Left colon (tissue), 2 donors: ENCODE results near the gene SFT2D2. TPM values are rescaled to one million over a fixed set of nuclear protein-coding genes. Genes with fewer than 3 reads are reported as not detected.
A peak's percentile ranks its signal among the peaks of the same experiment; 100 is the strongest.
"Not testable (repeated sequence)": the region's sequence is repeated elsewhere in the genome, so short reads cannot be mapped to it uniquely, and the experiment has no call there.

ENCODE experiments used
- ATAC-seq: fragments of 200-7000 bp; cut with Tn5 transposase; one replicate; pipeline ENCODE4 v1.9.1; 2020; ENCODE audit warnings: mild to moderate bottlenecking, moderate library complexity
- DNase-seq, 2 donors: peaks; one replicate each; pipeline ENCODE4 v3.0.0-alpha.2; 2020
- intact Hi-C, 2 donors: fragments of 100-400 bp; cut with DNase I in 1 of 2; cut with micrococcal nuclease in 1 of 2; formaldehyde crosslinking; loops; one replicate each; pipeline versions ENCODE4 v1.11.2 to v1.14.0; 2022; cut with DNase I, micrococcal nuclease
- long read RNA-seq: library from polyadenylated mRNA; unstranded; transcript quantifications from one replicate; pipeline ENCODE4 v2.0.0, GENCODE V29; 2021
- total RNA-seq, 2 donors: library from RNA; stranded (reverse); fragmentation: NEBNext Ultra II Directional; extraction: Animal tissue kit (Norgen Biotek cat#: 25700); gene quantifications; one replicate each; pipeline ENCODE4 v1.2.1, GENCODE V29; 2021
- donor health status: DM: no; HTN: no; CAD: no.
- donor health status: DM: yes; HTN: yes; CAD: no.

SFT2D2 gene
- 10 to 100 TPM; 77.9 to 83.6 TPM for total RNA-seq
- long read RNA-seq, full-length matches to known transcripts, result 4 of 23 reads
- long read RNA-seq, partial matches to known transcripts, result 0 of 23 reads
- long read RNA-seq, other reads (novel, unspliced or antisense), result 19 of 23 reads

- peak; percentile 75 to 87 for DNase-seq
- peak; percentile 99 for ATAC-seq
- intact Hi-C loops, result no loop called here
These were observed at the start of gene SFT2D2 for GRCh38 chr1:168225476-168226190. Gene SFT2D2 (plus strand): TSS chr1:168226004. CDS start chr1:168226080, 76 bp downstream.

GRCh38 chr1:168178227-168178637 is 47.6 kb upstream of the SFT2D2 start:
- intact Hi-C loops, result no loop called here
- no peak for ATAC-seq

GRCh38 chr1:168178638-168179437 is 47.0 kb upstream of the SFT2D2 start, which contains the start of gene TIPRL:
Gene TIPRL (plus strand): TSS chr1:168178962. CDS start chr1:168179078, 116 bp downstream.
- ATAC-seq, result peak; percentile 95
- intact Hi-C loops, result no loop called here
- peak; percentile 95 to 97 for DNase-seq

More at GRCh38 chr1:168178227-168178637, 47.6 kb upstream of the SFT2D2 start:
- no peak for DNase-seq

GRCh38 chr1:168179438-168180147 is 46.2 kb upstream of the SFT2D2 start:
- intact Hi-C loops, result no loop called here
- ATAC-seq (peak; percentile 0), DNase-seq (no peak)

GRCh38 chr1:168180148-168180524 is 45.7 kb upstream of the SFT2D2 start:
- ATAC-seq, result no peak
- intact Hi-C loops, result no loop called here
- no peak for DNase-seq

GRCh38 chr1:168181063-168181720 is 44.6 kb upstream of the SFT2D2 start:
- ATAC-seq, intact Hi-C loops, DNase-seq: not testable (repeated sequence)

GRCh38 chr1:168187177-168187576 is 38.6 kb upstream of the SFT2D2 start:
- DNase-seq (no peak), ATAC-seq (peak; percentile 44)
- intact Hi-C loops, result no loop called here

- DNase-seq (no peak), ATAC-seq (no peak)
- intact Hi-C loops, result no loop called here
These were observed 35.4 kb upstream of the SFT2D2 start for GRCh38 chr1:168190403-168190802.

GRCh38 chr1:168195199-168196135 is 30.3 kb upstream of the SFT2D2 start:
- no peak for DNase-seq
- intact Hi-C loops, result no loop called here
- ATAC-seq, result no peak

GRCh38 chr1:168199056-168199455 is 26.7 kb upstream of the SFT2D2 start:
- intact Hi-C loops, result no loop called here
- no peak for DNase-seq
- ATAC-seq, result no peak

- ATAC-seq (no peak), DNase-seq (no peak)
- intact Hi-C loops, result no loop called here
These were observed 22.7 kb upstream of the SFT2D2 start for GRCh38 chr1:168202941-168203654.

- ATAC-seq (no peak), DNase-seq (no peak)
- intact Hi-C loops, result no loop called here
These were observed 19.7 kb upstream of the SFT2D2 start for GRCh38 chr1:168206111-168206510.

GRCh38 chr1:168207673-168208072 is 18.1 kb upstream of the SFT2D2 start:
- ATAC-seq, intact Hi-C loops: not testable (repeated sequence)

GRCh38 chr1:168210312-168210711 is 15.5 kb upstream of the SFT2D2 start:
- peak; percentile 21 to 49 for DNase-seq
- peak; percentile 100 for ATAC-seq
- intact Hi-C loops, result no loop called here

More at GRCh38 chr1:168207673-168208072, 18.1 kb upstream of the SFT2D2 start:
- DNase-seq, result not testable (repeated sequence)

GRCh38 chr1:168213349-168213748 is 12.5 kb upstream of the SFT2D2 start:
- intact Hi-C loops, result no loop called here

GRCh38 chr1:168216171-168216570 is 9.6 kb upstream of the SFT2D2 start:
- intact Hi-C loops, result no loop called here
- ATAC-seq (no peak), DNase-seq (no peak)

More at GRCh38 chr1:168213349-168213748, 12.5 kb upstream of the SFT2D2 start:
- ATAC-seq (no peak), DNase-seq (no peak)

- no peak for DNase-seq
- ATAC-seq, result no peak
- intact Hi-C loops, result no loop called here
These were observed 8.1 kb upstream of the SFT2D2 start for GRCh38 chr1:168217664-168218063.
